Activated CD4-positive, alpha-beta T cell treated with anti-CD3 and anti-CD28 coated beads, Interleukin-2, amount 50 U/mL, for 24 hours (primary cell): ENCODE data around the gene ZMIZ1.
A peak's percentile ranks its signal among the peaks of the same experiment; 100 is the strongest.

Experiments used
- DNase-seq, 2 donors: peaks; one replicate each; pipeline ENCODE4 v3.0.0-alpha.2; 2020; ENCODE audit warnings: low read depth in 1 of 2, low spot score in 1 of 2

Gene ZMIZ1

DNA sequence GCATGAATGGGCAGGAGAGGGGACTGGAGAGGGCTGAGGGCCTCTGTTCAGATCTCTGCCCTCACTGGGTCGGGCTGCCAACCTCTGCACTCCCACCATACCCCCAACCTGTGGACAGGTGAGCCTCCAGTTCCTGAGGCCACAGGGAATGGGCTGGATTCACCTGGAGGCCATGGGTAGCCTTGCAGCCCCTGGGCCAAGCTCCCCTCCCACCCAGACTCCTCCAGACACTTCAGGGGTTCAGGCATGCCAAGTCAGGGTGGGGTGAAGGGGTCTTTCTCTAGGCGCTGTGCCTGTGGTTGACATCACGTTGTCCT lies 80.5 kb downstream of the ZMIZ1 start:
- no peak for DNase-seq

DNA sequence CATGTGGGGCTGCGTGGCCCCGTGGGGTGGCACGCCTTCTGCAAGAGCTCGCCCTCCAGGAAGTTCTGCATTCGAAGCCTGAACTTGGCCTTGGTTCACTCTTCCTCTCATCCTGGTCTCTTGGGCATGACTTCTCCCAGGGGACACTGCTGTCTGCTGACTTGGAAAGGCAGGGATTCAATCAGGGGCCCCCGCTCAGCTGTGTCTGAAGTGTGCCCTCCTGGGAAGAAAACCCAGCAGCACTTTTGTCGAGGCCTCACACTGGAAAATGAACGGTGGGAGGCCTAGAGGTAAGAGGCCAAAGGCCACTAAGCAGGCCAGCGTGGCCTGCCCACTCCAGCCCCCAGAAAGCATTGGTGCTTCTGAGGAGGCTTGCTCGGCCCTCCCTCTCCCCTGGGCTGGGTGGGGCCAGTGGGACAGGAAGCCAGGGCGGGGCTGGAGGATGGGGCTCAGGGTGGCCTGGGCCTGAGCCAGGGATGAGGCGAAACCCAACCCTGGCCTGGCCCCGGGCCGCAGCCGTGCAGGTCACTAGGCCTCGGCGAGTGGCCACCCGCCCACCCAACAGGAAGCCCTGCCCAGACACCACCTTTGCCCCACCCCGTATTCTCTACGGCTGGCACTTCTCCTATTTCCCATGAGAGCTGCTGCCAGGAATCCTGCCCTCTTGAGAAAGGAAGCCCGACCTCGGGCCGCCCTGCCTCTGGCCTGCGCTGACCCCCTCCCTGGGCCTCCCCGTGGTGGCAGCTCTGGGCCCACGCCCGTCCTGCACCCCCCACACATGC lies 81.1 kb downstream of the ZMIZ1 start:
- DNase-seq: peak in 1 of 2 donors; percentile 7

DNA sequence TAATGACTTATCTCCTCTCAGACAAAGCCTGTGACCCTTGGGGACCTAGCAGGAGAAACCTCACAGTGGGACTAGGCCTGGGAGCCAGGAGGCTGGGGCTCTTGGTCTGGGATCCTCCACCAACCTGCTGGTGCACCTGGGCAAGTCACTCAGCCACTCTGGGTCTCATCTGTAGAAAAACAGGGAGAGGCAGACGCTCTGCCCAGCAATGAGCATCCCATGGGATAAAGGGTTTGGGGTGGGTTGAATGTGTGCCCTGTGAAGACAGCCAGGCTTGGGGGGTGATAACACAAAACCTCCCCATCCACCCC lies 81.6 kb downstream of the ZMIZ1 start:
- DNase-seq: no peak

DNA sequence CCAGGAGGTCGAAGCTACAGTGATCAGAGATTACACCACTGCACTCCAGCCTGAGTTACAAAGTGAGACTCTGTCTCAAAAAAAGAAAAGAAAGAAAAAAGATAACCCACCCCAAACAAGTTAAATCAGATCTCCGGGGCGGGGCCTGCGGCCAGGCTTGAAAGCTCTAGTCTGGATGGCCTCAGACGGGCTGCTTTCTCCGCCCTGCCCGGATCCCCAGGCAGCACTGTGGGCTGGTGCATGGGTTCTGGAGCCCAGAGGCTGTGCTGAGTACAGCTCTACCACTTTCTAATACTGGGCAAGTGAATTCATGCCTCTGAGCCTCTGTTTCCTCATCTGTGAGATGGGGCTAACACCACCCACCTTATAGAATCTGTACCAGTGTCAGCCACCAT lies 83.7 kb downstream of the ZMIZ1 start:
- no peak for DNase-seq

DNA sequence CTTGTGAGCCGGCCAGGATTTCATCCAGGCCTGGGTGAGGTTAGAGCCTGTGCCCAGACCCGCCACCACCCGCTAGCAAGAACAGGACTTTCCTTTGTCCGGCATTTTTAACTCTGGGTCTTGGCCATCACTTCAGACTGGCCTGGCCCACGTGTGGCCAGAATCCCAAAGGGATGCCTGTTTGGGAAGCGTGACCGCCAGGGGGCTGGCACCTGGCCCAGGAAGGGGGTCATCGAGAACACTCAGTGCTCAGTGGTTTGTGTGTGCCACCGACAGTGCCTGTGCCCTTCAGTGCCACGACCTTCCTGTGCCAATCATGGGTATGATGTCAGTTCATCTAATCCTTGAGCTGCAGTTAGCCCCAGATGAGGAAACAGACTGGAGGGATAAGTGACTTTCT lies 85.0 kb downstream of the ZMIZ1 start:
- no peak for DNase-seq

DNA sequence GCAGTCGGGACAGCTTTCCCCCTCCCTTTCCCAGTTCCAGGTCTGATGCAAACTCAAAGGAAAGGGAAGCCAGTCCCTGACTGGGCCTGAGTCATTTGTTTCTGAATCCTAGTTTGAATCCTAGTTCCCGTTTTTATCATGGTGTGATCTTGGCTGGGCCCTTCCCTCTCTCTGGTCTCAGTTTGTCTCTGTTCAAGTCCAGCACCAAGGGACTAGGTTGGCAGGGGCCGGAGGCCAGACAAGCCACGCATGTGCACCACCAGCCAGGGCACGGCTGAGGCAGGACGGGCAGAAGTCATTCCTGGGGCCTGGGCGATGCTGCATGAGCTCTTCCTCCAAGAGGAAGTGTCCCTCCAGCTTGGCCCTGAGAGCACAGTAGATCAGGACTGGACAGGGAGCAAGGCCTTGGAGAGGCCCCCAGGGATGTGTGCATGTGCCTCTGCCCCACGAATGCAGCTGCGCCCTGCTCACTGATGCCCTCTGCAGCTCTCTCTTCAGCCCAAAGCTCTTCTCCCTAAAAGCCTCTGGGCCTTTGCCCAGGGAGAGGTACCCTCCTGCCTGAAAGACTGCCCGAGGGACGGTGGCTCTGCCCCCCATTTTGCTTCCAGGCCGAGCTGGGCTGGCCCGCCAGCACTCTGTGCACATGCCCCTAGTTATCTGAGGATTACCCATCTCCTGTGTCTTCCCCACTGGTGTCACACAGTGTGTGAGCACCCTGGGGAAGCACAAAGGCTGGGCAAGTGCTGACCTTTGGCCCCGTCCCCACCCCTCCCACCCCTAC lies 86.7 kb downstream of the ZMIZ1 start:
- DNase-seq: no peak

DNA sequence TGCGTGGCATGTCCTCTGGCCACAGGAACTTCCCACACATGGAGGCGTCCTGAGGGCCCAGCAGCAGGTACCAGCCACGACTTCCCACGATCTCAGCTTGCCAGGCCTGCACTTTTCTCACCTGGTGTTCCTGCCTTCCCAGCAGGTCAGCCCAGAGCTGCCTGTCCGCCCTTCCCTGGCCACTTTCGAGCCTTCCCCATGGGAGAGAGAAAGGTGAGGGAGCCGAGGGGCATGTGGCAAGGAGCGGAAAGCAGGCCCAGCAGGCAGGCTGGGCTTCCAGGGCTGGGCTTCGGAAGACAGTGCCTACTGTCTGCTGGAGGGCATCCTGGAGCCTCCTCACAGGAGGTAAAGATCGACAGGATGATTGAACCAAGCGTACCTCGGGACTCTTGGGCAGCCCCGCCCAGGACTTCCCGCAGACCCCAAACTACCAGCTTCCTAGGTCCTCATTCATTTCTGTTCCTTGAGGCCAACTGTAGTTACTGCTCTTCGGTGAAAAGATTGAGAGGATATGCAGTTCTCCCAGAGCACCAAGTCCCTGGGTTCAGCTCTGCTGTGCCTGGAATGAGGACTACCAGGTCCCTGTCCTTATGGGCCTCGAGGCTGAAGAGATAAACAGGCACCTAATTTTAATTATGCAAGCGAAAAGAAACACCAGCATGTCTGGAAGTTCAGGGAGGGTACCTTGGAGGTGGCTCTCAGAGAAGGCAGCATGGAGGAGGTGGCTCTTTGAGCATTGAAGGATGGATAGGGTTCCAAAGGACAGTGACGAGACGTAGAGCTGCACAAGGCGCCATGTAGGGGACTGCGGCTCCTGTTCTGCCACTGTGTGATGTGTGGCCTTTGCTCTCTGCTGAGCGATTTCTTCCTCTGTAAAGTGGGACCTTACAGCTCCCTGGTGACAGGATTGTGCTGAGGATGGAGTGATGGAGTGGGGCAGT lies 87.8 kb downstream of the ZMIZ1 start:
- no peak for DNase-seq

DNA sequence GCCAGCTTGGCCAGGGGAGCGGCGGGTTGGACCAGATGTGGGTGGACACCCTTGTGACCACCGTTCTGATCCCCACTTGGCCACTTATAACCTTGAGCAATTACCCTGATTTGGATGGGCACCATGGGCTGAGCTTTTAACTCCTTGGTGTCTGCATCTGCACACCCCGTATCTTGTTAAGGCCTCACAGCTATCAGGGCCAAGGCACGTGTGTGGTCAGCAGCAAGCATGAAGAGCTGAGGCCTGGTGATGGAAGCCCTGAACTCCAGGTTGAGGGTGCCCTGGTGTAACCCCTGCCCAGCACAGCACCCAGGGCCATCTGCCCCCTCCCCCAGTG lies 89.2 kb downstream of the ZMIZ1 start:
- no peak for DNase-seq

DNA sequence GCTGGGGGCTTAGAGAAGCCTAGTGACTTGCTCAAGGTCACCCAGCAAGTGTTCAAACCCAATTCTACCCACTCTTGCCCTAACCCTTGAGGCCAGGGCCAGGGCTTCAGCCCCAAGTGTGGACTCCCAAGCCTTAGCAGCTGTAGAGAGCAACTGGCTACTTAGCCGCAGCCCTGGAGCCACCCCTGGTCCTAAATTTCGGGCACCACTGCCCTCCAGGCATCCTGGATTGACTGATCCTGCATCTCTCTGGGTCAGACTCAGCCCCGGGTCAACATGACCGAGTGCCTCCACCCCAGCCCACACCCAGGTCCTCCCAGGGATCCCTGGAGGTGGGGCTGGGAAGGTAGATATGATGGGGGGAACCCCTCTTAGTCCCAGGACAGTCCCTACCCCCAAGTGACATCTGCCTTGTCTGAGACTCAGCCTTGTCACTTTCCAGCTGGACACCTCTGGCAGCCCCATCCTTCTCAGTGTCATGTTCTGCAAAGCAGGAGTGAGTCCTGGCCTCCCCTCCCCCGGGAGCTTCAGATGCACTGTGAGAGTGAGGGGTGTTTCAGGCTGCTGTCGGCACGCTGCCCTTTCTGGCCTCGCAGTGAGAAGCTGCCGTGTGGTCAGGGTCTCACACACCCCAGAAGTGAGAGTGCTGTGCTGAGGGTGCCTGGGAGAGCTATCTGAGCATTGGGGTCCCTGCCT lies 89.8 kb downstream of the ZMIZ1 start:
- no peak for DNase-seq

DNA sequence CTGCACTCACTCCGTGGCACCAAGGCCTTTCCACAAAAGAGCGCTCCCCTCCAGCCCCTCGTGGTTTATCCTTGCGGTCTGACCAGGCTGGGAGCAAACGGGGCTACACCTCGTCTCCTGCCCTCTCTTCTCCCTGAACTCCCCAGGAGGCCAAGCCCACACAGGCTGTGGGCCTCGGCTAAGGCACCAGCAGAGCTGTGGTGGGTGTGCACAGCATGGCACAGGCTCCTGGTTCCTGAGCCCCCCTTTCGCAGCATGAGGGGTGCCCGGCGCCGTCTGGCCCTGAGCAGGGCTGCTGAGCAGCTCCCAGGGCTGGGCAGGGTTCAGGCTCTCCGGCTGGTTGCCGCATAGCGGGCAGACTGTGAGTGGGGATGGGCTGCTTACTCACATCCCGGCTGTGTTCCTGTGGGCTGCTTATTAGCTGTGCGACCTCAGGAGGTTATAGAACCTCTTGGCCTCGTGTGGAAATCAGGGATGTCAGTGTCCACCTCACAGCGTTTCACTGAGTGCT lies 90.4 kb downstream of the ZMIZ1 start:
- no peak for DNase-seq

DNA sequence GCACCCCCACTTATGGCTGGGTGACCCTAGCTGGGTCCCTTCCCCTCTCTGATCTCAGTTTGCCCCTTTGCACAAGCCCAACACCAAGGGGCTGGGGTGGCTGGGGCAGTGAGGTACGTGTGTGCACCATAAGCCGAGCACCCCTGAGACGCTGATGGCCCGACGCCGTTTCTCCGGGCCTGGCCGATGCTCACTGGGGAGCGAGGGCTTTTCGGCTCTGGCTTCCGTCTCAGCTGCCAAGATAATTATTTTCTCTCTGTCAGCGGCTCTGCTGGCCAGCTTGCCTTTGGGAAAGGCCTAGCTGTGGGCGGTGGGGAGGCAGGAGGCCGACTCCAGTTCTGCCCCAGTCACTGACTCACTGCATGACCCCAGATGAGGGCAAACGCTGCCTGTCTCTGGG lies 91.0 kb downstream of the ZMIZ1 start:
- no peak for DNase-seq

DNA sequence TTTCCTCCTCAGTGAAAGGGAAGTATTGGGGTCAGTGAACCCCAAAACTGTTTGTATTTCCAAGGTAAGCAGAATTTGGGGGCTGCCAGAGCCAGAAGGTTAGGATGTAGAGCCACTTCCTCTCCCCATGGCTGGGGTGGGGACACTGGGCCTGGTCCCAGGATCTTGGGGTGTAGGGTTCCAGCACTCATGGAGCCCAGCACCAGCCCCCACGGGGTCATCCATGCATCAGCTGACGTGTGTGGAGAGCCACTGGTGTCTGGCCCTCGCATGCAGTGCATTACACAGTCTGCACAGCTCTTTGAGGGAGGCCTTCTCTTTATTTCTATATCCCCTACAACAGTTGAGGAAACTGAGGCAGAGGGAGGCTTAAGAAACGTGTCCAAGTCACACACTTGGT lies 91.4 kb downstream of the ZMIZ1 start:
- no peak for DNase-seq

DNA sequence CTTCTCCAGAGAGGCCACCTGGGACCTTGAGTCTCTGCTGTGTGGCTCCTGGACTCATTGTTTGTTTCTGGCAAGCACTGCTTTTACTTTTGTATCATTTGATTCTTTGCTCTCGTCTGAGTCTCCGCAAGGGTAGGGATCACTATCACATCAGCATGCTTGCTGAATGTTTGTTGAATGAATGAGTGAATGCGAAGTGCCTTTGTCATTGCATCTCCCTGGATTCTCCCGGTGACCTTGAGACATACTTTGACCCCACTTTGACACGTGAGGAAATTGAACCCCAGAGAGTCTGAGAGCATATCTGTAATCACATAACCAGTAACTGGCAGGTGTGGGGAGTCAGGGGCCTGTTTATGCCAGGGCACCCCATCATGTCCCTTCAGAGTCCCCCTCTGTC lies 92.8 kb downstream of the ZMIZ1 start:
- no peak for DNase-seq

DNA sequence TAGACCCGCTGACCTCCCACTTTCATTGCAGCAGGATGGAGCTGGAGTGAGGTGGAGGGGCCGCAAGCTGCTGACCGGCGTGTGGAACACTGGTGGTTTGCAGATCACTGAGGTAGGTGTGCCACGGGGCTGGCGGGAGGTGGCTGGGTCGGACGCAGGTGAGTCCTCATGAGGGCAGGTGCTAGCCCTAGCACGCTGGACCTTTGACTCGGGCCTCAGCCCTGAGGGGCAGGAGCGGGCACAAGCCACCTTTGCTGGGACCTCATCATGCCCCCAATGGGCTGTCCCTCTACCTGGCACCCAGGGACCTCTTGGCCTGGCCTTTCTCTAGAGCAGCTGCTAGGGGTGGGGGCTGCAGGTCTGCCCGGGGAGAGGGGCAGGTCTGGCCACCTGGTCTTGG lies 93.3 kb downstream of the ZMIZ1 start:
- no peak for DNase-seq

DNA sequence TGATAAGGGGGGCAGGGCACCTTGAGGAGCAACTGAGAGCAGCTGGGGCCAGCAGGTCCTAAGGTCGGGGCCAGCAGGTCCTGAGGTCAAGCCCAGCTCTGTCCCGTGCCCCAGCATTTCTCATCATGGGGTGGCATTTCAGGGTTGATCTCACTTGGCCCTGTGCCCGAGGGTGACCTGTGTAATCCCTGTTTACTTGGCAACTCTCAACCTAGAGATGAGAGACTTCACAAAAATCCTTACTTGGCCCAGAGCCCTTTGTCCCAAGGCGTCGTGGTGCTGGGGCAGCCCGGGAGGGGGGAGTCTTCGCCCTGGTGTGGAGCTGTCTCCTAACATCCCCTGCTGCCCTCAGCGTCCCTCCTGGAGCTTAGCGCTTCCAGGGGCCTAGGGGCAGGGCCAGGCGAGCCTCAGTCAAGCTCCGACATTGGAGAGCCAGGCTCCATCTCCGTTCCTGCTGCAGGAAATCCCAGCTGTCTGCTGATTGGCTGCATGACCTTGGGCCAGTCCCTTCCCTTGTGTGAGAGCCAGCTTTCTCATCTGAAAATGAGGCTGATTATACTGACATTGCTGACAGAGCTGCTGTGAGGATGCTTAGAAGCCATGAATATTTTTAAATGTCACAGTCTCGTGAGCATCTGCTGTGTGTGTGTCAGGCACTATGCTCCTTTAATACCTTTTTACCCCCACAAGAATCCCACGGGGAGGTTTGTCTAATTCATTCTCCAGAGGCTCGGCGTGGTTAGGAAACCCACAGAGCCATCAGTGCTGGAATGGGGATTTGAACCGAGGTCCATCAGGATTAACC lies 94.3 kb downstream of the ZMIZ1 start:
- DNase-seq: no peak

DNA sequence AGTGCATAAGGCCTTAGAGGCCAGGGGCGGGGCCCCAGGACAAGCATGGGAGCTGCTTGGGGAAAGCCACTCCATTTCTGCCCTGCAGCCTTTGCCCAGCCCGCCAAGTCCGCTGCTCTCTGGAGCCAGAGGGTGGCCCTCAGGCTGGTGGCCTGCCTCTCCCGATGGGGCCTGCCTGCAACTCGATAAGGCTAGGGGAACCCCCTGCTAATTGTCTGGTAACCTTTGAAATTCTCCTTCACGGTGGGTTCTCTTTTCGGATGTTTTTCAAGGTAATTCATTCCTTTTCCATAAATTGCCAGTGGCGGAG lies 94.9 kb downstream of the ZMIZ1 start:
- DNase-seq: no peak

DNA sequence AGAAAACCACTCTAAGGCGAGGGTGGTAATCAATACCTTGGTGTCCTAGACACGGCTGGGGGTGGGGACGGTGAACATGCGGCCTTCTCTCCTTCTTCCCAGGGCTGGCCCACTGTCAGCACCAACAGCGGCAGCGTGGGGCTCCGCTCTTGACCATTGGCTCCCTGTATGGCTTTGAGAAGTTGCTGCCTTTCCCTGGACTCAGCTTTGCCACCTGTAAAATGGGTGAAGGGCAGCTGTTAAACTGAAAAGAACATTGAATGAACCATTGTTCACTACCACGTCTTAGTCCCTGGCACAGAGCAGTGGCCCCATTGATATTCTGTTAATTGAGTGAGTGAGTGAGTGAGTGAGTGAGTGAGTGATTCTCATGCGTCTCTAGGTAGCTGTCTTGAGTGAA lies 95.3 kb downstream of the ZMIZ1 start:
- no peak for DNase-seq

DNA sequence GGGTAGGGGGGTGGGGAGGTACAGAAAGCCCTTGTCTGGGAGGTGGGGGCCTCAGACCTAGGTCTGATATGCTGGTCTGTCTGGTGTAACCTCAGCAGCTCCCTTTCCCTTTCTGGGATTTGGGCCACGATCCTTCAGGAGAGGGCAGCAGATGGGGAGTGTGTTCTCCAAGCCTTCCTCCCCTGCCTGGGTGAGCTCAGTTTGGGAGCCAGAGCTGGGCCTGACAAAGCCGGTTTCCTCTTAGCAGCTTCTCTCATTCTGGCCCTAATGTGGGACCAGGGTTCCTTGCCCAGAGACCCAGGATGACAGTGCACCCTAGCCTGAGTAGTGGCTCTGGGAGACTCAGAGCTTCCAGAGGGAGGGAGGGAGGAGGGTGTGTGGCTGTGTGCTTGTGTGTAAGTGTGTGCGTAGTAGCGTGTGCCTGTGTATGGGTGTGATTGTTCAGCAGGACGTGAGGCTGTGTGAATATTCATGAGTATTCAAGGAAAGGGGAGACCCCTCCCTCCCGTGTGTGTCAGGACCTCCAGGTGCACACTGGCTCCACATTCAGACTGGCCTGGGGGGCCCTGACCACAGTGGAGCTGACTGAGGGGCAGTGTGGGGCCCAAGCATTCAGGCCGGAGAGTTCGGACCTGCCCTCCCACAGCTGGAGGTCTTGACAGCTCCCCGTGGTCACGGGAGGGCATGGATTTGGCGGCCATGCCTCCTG lies 96.5 kb downstream of the ZMIZ1 start:
- DNase-seq: no peak

DNA sequence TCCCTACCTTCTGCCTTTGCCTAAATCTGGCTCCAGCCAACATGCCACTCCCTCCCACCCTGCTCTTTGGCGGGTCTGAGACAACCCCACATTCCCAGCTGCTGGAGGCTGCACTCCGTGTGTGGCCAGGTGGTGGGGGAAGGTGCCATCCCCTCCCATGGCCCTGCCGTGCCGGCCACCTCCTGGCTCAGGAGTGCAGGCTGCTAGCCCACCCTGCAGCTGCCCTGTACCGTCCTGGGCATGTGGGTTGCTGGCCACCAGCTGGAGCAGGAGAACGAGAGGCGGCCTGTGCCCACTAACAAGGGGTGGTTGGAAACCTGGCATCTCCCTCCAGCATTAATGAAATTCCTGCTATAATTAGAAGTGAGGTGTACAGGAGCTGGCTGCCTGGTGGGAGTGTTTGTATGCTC lies 97.6 kb downstream of the ZMIZ1 start:
- DNase-seq: no peak

DNA sequence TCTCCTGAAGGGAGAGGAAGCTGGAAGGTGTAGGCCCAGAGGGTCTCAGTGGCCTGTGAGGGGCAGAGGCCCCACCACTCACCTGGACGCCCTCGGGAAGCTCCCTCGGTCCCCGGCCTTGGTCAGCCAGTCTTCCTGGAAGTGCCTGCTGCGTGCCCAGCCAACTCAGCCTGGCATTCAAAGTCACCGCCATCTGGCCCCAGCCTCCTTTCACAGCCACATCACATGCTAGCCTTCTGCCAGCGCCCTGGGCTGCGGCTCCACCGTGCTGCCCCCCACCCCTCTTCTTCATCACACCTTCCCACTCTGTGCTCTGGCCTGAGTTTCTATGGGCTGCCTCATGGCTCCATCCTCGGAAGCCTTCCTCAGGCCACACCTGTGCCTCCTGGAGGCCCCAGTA lies 98.0 kb downstream of the ZMIZ1 start:
- no peak for DNase-seq
